Upper lobe of left lung (tissue), 4 donors: ENCODE measurements around the gene ZNF708.

Experiments used
- POLR2A ChIP-seq, 4 donors: fragments of 450-650 bp; IDR thresholded peaks; one replicate each; pipeline ENCODE4 v1.5.1; 2016 to 2017; ENCODE audit warnings: antibody characterized with exemption in 4 of 4, mild to moderate bottlenecking in 2 of 4
- POLR2AphosphoS5 ChIP-seq, 2 donors: sonication (generic); formaldehyde crosslinking; IDR thresholded peaks; one replicate each; pipeline ENCODE4 v1.5.1; 2017; ENCODE audit warnings: antibody characterized with exemption in 2 of 2
- TF ChIP-seq, protein P1 (sequence below), 6 experiments: fragments of 450-650 bp in 4 of 6; fragments of 200-600 bp in 2 of 6; sonication (generic) in 2 of 6; IDR thresholded peaks; one replicate each; pipeline ENCODE4 v1.5.1; 2016 to 2019; ENCODE audit warnings: antibody characterized with exemption in 6 of 6

DNA sequence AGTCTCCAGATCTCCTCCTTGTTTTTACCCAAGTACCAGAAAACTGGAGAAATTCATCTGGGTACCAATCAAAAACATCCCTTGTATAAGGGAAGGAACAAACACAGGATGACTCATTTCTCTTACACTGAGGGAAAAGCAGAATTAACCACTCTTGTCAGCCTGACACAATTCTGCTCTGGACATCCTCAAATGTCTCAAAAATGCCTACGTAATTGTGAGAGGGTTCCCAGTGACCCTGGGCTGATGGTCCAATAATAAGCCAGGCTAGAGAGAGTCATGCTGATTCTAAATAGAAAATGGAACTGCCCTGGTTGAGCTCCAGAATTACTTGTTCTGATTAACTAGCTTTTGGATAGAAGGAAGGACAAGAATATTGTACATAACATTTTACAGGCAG, 14.5 kb downstream of the ZNF708 start:
- TF ChIP-seq, protein P1, sequence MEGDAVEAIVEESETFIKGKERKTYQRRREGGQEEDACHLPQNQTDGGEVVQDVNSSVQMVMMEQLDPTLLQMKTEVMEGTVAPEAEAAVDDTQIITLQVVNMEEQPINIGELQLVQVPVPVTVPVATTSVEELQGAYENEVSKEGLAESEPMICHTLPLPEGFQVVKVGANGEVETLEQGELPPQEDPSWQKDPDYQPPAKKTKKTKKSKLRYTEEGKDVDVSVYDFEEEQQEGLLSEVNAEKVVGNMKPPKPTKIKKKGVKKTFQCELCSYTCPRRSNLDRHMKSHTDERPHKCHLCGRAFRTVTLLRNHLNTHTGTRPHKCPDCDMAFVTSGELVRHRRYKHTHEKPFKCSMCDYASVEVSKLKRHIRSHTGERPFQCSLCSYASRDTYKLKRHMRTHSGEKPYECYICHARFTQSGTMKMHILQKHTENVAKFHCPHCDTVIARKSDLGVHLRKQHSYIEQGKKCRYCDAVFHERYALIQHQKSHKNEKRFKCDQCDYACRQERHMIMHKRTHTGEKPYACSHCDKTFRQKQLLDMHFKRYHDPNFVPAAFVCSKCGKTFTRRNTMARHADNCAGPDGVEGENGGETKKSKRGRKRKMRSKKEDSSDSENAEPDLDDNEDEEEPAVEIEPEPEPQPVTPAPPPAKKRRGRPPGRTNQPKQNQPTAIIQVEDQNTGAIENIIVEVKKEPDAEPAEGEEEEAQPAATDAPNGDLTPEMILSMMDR (IDR thresholded peaks at IDR 0.05) = no peak
- TF ChIP-seq POLR2AphosphoS5 (IDR thresholded peaks at IDR 0.05) (no peak), POLR2A (IDR thresholded peaks at IDR 0.05) (no peak)
